BJ (cell line): ENCODE results near the gene CFAP73. TPM values are rescaled to one million over a fixed set of nuclear protein-coding genes. Genes with fewer than 3 reads are reported as not detected.
"Not testable (repeated sequence)": the region's sequence is repeated elsewhere in the genome, so short reads cannot be mapped to it uniquely, and the experiment has no call there.

Source experiments
- CTCF ChIA-PET: fragments of 350-600 bp; formaldehyde crosslinking; extraction: SDS; loops from one replicate; lab custom pipeline; 2021; ENCODE audit warnings: antibody characterized with exemption, inconsistent platforms; lab: Yijun Ruan, JAX
- POLR2A ChIA-PET: fragments of 300-600 bp; sonication (Branson Sonifier 250); formaldehyde crosslinking; extraction: SDS; loops from one replicate; lab custom pipeline; 2021; ENCODE audit warnings: antibody characterized with exemption; lab: Charles Lee
- DNase-seq: peaks from one replicate; pipeline ENCODE4 v3.0.0-alpha.2; 2011; ENCODE audit warnings: low read depth
- H3K27me3 ChIP-seq: 2 replicates; pipeline ENCODE4 v1.6.0; 2011; ENCODE audit warnings: low read length; ENCODE audit not compliant: control insufficient read depth, insufficient read depth
- H3K36me3 ChIP-seq: 2 replicates; pipeline ENCODE4 v1.5.1; 2011; ENCODE audit warnings: low read length; ENCODE audit not compliant: control insufficient read depth, insufficient read depth
- H3K4me3 ChIP-seq: 2 replicates; pipeline ENCODE4 v1.5.1; 2011; ENCODE audit warnings: low read depth, mild to moderate bottlenecking, control low read depth, low read length
- polyA plus RNA-seq: library from polyadenylated mRNA; depleted of rRNA; stranded (reverse); fragments of >200 nt; gene quantifications from 2 replicates; pipeline ENCODE4 v1.2.3, GENCODE V29; 2011
- TF ChIP-seq, protein P1 (sequence below): IDR thresholded peaks from 2 replicates; pipeline ENCODE4 v1.5.1; 2011; ENCODE audit warnings: low read depth, mild to moderate bottlenecking, control low read depth, inconsistent platforms, low read length, moderate library complexity; ENCODE audit not compliant: insufficient read depth

The CFAP73 gene
- polyA plus RNA-seq, 1 experiment, result not detected

DNA sequence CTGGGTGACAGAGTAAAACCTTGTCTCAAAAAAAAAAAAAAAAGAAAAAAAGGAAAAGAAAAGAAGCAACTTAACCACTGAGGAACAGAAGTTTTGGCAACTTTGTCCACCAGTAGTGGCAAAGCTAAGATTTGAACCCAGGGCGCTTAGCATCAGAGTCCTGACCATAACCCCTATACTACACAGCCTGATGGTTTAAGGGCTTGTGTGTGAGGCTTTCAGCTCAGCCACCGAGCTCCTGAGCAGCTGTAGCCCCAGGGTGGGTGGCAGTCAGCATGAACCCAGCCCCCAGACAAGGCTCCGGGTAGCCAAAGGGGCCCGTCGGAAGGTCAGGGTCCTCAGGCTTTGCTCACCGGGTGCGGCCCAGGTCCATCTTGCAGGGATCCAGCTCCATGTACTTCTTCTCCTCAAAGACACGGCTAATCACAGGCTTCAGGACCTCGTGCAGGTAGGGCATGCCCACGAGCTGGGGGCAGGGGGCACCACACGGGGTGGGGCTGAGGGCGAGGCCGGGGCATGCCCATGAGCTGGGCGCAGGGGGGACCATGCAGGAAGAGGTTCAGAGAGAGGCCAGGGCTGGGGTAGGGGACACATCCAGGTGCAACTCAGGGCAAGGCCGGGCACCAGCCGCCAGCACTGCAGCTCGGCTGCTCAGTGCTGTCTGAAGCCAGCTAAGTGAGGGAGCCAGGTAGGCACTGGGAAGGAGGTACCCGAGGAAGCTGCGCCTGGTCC lies 34.9 kb upstream of the CFAP73 start:
- H3K4me3 ChIP-seq, result no peak overlapping the region
- H3K27me3 ChIP-seq, result no peaks in the 10 kb centered on the region; the same call in 1 of the 2 replicates
- ChIA-PET POLR2A (no interaction called here), CTCF (interaction anchor here (1.5 kb wide), 1 partner anchor 123 kb away, joined by 4 read pairs; no protein-coding TSS in a partner anchor)
- TF ChIP-seq, protein P1, sequence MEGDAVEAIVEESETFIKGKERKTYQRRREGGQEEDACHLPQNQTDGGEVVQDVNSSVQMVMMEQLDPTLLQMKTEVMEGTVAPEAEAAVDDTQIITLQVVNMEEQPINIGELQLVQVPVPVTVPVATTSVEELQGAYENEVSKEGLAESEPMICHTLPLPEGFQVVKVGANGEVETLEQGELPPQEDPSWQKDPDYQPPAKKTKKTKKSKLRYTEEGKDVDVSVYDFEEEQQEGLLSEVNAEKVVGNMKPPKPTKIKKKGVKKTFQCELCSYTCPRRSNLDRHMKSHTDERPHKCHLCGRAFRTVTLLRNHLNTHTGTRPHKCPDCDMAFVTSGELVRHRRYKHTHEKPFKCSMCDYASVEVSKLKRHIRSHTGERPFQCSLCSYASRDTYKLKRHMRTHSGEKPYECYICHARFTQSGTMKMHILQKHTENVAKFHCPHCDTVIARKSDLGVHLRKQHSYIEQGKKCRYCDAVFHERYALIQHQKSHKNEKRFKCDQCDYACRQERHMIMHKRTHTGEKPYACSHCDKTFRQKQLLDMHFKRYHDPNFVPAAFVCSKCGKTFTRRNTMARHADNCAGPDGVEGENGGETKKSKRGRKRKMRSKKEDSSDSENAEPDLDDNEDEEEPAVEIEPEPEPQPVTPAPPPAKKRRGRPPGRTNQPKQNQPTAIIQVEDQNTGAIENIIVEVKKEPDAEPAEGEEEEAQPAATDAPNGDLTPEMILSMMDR, result no peak
- DNase-seq, result no peak
- H3K36me3 ChIP-seq, result no peaks in the 10 kb centered on the region

DNA sequence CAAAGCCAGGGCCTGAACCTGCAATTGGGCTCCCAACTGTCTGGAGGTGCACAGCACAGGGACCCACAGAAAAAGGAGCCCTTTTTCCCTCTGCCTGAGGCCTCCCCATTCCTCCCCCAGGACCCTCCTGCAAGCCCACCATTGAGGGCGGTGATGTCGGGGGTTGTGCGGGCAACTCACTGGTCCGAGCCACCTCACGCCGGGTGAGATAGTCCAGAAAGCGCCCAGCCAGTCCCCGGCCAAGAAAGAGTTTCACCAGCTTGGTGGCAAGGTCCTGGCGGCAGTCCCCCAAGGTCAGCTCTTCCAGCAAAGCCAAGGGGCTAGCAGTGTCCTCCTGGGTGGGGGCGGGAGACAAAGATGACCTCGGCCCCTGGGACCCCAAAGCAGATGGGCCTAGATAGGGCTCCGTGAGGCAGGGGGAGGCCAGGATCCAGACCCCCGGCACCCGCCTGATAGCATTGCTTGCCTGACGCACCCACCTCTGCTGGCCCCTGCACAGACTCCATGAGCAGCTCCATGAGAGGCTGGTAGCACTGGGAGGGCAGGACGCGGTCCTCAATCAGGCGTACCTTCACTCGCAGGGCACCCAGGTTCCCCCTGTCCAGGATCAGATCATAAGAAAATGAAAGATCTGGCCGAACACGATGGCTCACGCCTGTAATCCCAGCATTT lies 33.9 kb upstream of the CFAP73 start:
- ChIA-PET POLR2A (no interaction called here), CTCF (interaction anchor here (1.5 kb wide), 1 partner anchor 124 kb away, joined by 4 read pairs; no protein-coding TSS in a partner anchor)
- TF ChIP-seq, protein P1, result no peak
- no peaks in the 10 kb centered on the region for H3K36me3 ChIP-seq
- DNase-seq, result no peak
- no peaks in the 10 kb centered on the region; the same call in 1 of the 2 replicates for H3K27me3 ChIP-seq
- no peak overlapping the region for H3K4me3 ChIP-seq

DNA sequence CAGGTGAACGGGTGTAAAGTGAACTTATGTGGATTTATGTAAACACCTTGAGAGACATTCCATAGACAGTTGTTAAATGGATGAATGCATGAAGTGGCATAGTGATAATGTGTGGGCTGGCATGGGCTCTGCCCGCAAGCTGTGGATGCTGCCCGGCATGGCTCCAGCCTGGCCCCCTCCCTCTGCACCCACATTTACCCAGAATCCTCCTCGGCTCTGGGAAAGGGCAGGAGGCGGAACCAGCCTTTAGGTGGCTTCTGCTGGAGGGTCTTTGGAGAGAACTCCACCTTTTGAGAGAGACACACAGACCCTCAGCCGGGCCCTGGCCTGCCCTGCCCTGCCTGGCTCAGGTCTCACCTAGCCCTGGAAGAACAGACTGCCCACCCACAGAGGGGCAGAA lies 32.6 kb upstream of the CFAP73 start:
- Histone ChIP-seq H3K36me3 (no peaks in the 10 kb centered on the region), H3K27me3 (no peaks in the 10 kb centered on the region; the same call in 1 of the 2 replicates), H3K4me3 (no peak overlapping the region)
- ChIA-PET CTCF (no interaction called here), POLR2A (no interaction called here)
- TF ChIP-seq, protein P1, result no peak
- no peak for DNase-seq

DNA sequence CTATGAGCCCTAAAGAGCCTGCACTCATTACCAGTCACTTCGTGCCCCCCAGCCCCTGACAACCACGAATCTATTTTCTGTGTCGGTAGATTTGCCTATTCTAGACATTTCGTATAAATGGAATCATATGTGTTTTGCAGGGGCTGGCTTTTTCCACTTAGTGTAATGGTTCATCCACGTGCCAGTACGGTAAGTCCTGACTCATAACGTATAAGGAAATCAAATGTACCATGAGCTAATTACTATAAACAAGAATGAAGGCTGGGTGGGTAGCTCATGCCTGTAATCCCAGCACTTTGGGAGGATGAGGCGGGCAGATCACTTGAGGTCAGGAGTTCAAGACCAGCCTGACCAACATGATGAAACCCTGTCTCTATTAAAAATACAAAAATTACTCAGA lies 31.8 kb upstream of the CFAP73 start:
- DNase-seq, H3K36me3 ChIP-seq, H3K4me3 ChIP-seq, POLR2A ChIA-PET, H3K27me3 ChIP-seq: not testable (repeated sequence)
- CTCF ChIA-PET, result interaction anchor here (0.6 kb wide), 1 partner anchor 30 kb away, joined by 3 read pairs; no protein-coding TSS in a partner anchor

DNA sequence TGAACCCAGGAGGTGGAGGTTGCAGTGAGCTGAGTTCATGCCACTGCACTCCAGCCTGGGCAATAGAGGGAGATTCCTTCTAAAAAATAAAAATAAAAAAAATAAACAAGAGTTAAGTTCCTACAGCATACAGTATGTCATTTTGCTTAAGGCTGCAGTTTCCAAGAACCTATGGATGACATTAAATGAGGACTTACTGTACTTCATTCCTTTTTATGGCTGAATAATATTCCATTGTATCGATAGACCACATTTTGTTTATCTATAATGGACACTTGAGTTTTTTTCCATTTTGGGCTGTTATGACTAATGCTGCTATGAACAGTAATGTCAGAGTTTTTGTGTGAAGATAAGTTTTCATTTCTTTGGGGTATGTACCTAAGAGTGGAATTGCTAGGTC lies 31.4 kb upstream of the CFAP73 start:
- H3K36me3 ChIP-seq, result no peaks in the 10 kb centered on the region
- TF ChIP-seq, protein P1, result no peak
- no peak for DNase-seq
- H3K27me3 ChIP-seq, result no peaks in the 10 kb centered on the region; the same call in 1 of the 2 replicates
- no peak overlapping the region for H3K4me3 ChIP-seq
- CTCF ChIA-PET, result interaction anchor here (0.6 kb wide), 1 partner anchor 30 kb away, joined by 3 read pairs; no protein-coding TSS in a partner anchor
- POLR2A ChIA-PET, result no interaction called here
